Stimulated activated CD8-positive, alpha-beta memory T cell treated with anti-CD3 and anti-CD28 coated beads, Interleukin-12 subunit alpha, Interleukin-12 subunit beta, amount 100 ng/mL, for 24 hours (primary cell): ENCODE results near the gene TMEM179.
"Not testable (repeated sequence)": the region's sequence is repeated elsewhere in the genome, so short reads cannot be mapped to it uniquely, and the experiment has no call there.

Source experiments
- DNase-seq: peaks from one replicate; pipeline ENCODE4 v3.0.0-alpha.2; 2020; ENCODE audit errors: extremely low read depth

TMEM179 gene

DNA sequence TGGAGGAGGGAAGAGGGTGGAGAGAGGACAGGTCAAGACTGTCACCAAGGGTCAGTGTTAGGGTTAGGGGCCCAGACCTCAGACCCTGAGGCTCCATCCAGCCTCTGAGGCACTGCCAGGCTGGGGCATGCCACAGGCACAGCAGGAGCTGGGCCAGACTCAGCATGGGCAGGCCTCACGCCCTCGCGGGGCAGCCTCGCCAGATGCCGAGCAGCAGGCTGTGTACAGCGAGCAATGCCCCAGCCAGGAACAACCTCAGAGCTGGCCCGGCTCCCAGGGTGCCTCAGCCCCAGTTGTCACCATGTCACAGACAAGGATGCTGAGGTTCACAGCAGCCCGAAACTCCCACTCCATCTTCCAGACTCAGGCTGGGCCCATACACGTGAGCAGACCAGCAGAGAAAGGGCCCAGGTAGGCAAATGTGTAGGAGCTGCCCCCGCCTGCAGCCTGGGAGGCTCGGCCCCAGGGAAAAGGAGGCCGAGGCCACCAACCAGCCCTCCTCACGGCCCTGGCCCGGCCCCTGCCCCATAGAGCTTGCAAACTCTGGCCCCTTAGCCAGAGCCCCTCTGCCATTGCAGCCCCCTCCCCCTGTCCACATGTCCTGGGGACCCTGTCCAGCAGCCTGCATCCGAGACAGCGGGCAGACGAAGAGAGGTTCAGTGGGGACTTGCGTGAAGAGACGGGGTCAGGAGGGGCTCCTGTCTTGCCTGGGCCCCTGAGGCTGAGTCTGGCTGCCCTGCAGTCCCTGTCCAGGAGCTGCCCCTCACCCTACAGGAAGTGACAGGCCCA is 17.5 kb downstream of the TMEM179 start:
- DNase-seq, result no peak

DNA sequence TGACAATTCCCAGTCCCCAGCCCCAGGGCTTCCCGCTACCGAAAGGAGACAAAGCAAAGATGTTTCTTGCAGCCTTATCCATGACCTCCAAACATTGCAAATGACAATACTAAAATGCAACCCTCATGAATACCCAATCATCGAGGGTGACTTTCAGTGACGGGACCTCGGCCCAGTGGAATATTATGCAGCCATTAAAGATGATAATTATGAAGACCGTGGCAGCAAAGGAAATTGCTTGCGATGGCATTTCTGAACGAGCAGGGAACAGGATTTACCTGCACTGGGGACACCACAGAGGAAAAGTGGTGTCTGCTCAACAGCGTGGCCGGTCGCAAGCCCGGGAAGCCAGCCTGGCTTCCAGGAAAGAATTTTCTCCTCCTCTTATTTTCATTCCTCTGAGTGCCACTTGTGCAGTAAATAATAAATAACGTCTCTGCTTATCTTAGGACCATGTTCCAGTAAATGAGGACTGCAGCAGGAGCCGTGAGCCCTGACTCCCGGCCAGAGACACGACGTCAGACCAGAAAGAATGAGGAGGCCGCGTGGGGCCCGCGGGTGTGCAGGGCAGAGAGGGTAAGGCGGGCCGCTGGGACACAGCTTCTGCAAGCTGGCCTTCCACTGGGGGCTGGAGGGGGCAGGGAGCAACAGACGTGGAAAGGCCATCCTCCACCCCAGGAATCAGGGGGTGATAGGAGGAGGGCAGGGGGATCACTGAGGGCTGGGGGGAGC is 18.4 kb downstream of the TMEM179 start:
- DNase-seq, result no peak

DNA sequence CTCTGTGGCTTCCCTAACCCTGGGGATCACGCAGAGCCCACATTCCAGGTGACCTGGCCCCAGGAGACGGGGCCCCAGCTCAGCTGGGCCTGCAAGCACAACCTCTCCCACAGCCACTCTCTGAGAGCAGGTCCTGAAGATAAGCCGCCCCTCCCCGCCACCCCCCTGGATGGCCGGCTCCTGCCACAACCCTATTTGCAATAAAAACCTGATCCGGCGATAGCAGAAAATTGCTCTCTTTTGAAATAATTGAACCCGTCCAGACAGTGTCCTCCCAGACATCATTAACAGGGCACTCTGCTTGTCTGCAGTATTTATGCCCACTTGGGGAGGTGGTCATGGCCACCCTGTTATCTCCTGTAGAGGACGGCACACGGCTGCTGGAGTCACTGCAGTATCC is 20.0 kb downstream of the TMEM179 start:
- no peak for DNase-seq

DNA sequence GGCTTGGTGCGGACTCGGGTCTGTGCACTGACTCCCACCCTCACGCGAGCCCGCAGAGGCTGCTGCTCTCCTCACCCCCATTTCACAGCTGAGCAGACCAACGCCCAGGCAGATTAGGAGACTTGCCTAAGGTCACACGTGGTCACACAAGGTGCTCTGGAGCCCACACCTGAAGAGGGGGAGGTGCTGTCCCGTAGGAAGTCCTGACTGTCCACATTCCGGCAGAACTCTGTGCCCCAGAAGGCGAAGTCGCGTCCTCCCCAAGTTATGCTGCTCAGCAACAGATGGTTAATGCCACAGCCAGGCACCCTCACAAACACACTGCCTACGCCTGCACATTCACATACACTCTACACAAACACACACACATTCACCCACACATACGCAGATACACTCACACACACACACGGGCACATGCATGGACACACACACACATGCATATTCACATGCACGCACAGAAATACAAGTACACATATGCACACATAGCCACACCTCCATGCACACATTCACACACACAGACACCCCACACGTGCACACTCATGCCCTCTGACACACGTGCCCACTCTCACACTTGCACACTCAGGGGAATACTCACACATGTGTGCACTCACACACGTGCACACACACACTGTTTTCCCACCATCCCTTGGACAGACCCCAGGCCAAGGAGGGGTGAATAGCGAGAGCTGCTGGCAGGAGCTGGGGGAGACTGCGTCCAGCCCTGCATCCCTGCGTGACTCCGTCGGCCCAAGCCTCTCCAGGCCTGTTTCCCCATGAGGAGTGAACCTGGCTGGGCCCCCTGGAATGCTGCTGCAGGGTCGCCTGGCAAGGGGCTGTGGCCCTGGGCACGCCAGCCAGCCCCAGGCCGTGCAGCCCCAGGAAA is 20.9 kb downstream of the TMEM179 start:
- no peak for DNase-seq

DNA sequence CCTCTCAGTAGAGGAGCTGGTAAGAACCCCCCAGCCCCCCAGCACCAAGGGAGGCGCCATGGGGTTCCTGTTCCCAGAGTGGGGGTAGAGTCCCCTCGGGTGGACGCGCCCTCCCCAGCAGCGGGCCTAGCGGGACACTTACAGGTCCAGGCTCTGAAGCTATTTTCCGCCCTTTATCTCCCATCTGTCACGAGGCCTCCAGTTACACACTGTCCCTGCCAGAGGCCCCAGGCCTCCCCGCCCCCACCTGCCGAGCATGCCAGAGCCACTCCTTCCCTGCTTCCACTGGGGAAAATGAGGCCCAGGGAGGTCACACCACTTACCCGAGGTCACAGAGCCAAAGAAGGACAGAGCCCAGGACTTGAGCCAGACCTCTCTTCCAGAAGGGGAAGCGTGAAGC is 21.9 kb downstream of the TMEM179 start:
- DNase-seq, result no peak

DNA sequence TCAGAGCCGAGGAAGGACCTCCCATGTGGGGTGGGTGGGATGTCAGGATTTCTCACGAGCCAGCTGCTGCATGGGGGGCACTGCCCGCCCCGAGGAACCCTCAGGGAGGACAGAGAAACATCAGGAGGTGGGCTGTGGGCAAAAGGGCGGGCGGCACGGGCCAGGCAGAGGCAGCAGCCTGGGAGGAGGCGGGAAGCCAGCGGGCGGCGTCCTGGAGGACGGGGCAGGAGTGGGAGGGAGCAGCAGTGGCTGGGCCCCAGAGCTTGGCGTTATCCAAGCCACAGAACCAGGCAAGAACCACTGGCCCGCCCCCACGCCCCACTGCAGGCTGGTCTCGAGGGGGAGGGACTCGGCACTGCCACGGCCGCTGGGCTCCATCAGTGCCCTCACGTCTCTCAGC is 22.6 kb downstream of the TMEM179 start:
- no peak for DNase-seq

DNA sequence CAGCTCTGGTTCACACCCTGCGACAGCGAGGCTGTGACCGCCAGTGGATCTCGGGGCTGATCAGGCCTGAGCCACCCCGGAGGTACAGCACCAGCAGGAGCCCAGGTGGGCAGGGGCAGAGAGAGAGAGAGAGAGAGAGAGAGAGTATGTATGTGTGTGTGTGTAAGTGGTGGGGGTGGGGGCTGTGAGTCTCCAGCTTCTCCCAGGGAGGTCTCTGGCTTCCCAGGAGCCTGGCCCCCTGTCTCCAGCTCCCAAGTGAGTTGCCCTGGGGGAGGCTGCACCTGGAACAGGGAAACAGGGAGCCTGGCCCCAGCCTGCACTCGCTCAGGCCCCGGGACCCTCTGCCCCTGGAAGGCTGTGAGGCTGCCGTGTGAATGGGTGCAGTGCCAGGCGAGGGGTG is 23.1 kb downstream of the TMEM179 start:
- no peak for DNase-seq

DNA sequence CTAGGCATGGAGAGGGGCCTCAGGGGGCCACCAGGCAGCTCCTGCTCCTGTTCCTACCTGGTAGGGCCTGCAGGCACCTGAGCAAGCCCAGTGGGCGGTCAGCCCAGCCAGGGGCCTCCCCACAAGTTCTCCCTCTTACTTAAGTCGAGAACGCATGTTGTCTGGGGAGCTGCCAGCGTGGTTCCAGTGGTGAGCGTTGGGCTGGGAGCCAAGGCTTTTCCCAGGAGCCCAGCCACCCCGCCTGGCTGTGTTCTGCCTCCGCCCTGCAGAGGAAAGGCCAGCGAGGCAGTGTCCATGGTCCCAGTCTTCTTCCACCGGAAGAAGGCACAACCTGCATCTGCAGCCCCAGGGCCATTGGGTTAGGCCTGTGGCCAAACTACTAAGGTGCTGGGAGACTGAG is 23.6 kb downstream of the TMEM179 start:
- no peak for DNase-seq

DNA sequence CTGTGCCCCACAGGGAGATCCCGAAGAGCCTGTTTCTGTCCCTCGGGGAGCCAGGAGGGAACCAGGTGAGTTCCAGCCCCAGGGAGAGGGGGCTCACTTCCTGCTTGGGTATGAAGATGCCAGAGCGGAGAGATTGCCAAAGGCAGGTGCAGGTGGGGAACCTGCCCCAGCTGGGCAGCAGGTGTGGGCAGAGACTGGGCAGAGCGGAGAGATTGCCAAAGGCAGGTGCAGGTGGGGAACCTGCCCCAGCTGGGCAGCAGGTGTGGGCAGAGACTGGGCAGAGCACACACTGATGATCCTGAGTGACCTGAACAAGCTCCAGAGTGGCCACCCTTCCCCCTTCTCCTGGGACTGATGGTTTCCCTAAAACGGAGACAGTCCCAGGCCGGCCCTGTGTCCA is 24.6 kb downstream of the TMEM179 start:
- DNase-seq, result not testable (repeated sequence)

DNA sequence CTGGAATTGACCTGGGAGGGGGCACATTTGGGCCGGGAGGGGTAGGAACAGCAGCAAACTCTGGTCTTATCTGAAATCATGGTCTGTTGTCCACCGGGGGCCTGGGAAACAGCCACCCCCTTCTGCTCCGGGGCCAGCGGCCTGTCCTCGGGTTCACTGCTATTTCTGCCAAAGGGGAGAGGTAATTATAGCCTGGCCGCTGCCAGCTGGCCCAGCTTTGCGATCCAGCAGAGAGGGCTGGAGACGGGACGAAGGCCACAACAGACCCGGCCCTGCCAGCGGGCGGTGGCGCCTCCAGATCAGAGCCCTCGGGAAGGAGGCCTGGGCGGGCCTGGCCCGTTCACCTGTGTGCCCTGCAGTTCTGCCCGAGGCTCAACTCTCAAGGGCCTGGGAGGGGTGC is 25.1 kb downstream of the TMEM179 start, which contains the start of gene C14orf180:
TSS of gene C14orf180 (plus strand) at position 258 of the 400 bp plus-strand sequence. CDS start 6,667 bp downstream, outside the sequence.
- DNase-seq, result no peak

DNA sequence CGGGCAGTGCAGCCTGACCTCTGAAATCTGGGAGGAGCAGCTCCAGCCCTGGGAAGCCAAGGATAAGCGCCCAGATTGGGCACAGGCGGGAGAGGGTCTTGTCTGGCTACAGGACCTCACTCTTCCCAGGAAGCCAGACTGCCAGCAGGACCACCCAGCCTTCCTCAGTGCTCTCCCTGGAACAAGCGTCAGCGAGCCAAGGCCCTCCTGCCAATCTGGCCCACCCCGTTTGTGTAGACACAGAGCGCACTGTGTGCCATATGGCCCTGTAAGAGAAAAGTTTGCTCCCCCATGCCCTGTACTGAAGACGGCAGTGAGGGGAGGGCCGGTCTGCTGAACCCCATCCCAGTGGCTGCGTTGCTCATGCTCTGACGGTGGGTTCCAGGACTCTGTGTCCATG is 26.3 kb downstream of the TMEM179 start:
- DNase-seq, result no peak

DNA sequence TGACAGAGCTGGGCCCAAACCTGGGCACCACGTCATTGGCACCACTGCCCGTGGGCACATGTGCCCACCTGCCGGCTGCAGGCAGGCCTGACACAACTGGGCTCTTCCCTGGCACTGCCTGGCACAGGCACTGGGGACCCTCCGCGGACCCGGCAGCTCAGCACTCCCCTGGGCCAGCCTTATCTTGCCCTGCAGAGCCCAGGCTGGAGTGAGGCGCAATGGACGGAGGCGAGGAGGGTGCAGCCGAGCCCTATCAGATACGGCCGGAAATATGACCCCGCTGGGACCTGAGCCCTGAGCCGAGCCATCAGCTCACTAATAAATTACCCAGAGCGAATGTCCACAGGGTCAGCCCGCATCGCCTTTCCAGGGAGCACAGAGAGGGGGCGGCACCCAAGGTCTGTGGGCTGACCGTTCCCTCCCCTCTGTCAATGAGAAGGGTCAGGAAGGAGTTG is 26.7 kb downstream of the TMEM179 start:
- no peak for DNase-seq

DNA sequence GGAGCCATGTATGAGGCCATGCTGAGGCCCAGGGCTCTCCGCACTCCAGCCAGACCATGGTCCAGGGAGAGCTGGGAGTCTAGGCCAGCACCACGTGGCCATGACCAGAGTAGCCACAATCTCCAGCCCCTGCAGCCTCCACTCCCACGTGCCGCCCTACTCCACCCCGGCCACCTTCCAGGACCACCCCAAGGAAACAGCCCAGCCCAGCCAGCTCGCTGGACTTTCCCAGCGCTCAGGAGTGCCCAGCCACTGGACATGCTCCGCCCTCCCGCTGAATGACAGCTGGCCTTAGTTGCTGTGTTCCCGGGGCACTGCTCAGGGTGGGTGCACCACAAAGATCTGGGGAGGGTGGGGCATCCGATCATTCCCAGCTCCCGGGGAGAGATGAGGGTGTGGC is 27.1 kb downstream of the TMEM179 start:
- DNase-seq, result no peak

DNA sequence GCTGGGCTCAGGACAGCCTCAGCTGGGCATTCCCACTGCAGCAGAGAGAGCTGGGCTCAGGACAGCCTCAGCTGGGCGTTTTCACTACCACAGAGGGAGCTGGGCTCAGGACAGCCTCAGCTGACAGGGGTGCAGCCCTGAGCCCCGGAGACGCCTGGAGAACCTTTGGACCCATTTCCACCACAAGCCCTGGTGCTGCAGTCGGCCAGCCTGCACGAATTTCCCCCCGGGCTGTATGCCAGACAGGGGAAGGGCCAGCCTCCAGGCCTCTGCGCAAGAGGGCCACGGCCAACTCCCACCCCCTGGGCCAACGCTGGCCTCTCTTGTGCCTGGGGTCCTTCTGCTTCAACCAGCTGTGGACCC is 27.6 kb downstream of the TMEM179 start:
- no peak for DNase-seq

DNA sequence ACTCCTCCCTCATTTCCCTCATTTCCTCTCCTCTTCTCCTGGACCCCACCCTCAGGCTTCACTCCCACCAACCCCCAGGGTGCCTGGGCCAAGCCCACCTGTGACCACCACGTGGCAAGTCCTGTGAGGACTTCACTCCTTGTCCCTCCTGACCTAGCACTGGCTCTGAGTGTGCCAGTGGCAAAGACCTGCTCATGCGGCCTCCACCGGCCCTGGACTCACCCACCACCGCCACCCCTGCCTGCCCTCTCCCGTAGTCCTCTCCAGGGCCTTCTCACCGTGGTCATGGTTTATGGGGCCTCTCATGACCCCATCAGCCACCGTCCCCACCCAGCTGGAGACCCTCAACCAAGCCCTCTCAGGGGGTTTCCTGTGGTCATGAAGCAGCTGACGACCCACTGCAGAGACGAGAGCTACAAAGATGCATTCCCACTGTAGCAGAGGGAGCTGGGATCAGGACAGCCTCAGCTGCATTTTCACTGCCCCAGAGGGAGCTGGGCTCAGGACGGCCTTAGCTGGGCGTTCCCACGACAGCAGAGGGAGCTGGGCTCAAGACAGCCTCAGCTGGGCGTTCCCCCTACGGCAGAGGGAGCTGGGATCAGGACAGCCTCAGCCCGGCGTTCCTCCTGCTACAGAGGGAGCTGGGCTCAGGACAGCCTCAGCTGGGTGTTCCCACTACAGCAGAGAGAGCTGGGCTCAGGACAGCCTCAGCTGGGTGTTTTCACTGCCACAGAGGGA is 28.2 kb downstream of the TMEM179 start:
- no peak for DNase-seq

DNA sequence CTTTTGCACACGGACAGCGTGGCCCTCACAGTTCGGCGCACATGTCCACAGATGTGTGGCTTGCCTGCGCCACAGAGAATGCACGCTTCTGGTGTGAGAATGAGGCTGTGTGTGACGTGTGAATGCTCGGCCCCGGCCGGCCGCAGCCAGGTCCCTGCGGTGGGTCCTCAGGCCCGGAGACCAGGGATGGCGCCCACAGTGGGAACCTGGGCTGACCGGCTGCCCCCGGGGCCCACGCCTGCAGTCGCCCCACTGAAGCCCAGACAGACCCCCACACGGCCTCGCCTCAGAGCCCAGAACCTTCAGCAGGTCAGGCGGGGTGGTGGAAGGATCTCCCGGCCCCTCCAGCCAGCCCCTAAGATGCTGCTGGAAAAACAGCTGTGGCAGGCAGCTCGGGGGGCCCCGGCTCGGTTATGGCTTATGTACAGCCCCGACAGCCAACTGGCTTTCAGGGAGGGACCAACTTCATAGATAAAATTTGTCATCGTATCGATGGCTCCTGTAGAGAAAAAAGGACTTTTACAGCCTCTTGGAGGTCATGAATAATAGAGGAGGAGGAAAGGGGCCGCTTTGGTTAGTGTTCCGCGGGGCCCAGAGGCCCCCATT is 29.5 kb downstream of the TMEM179 start:
- no peak for DNase-seq

DNA sequence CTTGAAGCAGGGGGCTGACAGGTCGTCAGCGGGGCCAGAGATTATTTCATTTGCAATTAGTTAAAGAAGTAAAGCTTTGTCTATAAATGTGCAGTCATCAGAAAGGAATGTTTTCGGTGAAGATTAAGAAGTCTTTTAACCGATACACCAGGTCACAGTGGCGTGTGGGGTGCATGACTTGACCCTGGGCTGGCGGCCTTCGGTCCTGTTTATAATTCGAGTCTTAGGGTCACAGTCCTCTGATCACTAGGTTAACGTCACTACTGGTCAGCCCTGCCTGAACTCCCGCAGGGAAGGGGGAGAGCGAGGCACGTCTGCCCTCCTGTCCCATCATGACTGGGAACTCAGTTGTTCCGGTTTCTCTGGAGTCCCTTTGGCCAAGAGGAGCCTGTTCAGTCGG is 30.0 kb downstream of the TMEM179 start:
- no peak for DNase-seq

DNA sequence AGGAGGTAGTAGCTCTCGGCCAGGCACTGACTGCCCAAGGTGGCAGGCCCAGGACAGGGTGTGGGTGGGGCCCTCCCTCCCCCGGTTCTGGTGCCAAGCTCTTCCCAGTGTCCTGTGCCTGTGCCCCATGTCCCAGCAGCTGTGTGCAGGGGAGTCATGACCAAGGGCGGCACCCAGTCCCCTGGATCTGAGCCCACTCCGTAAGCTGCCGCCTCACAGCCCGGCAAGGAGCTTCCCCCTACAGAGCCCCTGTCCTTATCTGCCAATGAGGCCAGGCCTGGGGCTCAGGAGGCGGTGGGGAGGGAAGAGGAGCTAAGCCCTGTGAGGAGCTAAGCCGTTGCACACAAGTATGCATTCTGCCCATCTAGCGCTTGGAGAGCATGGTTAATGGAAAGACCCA is 30.6 kb downstream of the TMEM179 start:
- no peak for DNase-seq

DNA sequence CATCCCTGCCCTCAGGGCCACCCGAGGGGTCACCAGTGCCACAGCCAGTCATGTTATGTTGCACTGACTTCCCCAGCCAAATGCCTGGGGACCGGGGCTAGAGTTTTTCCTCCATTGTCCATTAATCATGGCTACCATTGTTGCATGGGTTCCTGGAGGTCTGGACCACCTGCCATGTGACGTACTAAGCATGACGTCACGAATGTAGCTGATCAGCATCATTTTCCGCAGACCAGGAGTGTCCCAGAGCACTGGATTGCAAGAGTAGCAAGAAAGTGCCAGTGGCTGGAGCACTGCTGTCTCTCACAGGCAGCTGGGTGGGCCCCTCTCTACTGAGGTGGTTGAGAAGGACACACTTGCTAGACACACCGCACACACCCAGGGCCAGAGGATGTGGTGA is 31.9 kb downstream of the TMEM179 start:
- no peak for DNase-seq

DNA sequence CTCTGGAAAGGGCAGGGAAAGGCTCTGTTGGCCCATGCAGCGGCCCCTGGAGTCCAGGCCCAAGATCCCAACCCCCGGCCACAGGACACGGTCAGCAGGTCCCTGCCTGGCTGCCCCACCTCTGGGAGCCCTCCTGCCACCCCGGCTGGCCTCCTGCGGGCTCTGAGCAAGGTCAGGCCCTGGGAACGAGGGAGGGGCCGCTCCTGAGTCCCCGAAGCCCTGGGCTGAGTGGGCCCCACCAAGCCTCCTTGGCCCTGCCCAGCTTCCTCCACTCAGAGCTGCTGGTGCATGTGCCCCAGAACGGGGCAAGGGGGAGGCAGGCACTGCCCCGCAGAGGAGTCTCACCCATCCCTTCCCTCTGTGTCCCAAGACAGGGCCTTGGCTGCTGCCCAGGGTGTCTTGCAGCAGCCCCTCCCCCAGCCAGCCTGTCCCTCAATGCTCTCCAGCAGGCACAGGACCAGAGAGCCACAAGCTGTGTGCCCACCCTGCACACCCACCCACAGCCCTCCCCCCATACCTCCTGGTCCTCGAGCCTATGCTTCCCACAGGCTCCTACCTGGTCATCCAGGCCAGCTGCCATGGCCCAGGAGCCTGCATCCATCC is 32.4 kb downstream of the TMEM179 start:
- DNase-seq, result no peak

DNA sequence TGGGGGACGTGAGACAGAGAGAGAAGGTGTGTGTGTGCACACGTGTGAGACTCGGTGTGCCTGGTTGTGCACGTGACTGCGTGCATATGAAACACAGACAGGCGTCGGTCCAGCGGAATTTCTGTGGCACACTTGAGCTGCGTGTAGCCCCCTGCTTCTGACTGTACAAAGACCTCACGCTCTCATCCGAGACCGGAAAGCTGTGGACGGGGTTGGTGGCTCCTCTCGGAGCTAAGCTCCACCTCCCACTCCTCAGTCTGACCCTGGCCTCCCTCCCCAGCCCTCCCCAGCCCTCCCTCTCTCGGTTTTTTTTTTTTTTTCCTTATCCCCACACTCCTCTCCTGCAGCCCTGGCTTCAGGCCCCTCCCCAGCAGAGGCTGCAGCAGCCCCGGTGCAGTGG is 33.3 kb downstream of the TMEM179 start:
- DNase-seq, result no peak
